Tibial artery (tissue), 4 donors: ENCODE data around the gene PLEKHG4B.

ENCODE experiments used
- DNase-seq, 2 donors: peaks; one replicate each; pipeline ENCODE4 v3.0.0-alpha.2; 2019
- H3K27ac ChIP-seq, 2 donors: fragments of 200-600 bp; sonication (generic) in 1 of 2; 1 replicate in 1 of 2; 2 replicates in 1 of 2; pipeline ENCODE4 v1.5.1; 2018 to 2019; ENCODE audit warnings: mild to moderate bottlenecking in 1 of 2
- H3K27me3 ChIP-seq, 2 donors: fragments of 200-600 bp; sonication (generic) in 1 of 2; one replicate each; pipeline versions ENCODE4 v1.5.1 to v1.6.0; 2016 to 2019
- H3K36me3 ChIP-seq, 3 donors: fragments of 200-600 bp; sonication (generic) in 2 of 3; one replicate each; pipeline ENCODE4 v1.5.1; 2016 to 2019; ENCODE audit warnings: mild to moderate bottlenecking in 2 of 3
- H3K4me1 ChIP-seq, 4 donors: fragments of 200-600 bp; sonication (generic) in 2 of 4; 1 replicate in 3 of 4; 2 replicates in 1 of 4; pipeline ENCODE4 v1.5.1; 2016 to 2019
- H3K4me3 ChIP-seq, 2 donors: fragments of 200-600 bp; sonication (generic) in 1 of 2; 1 replicate in 1 of 2; 2 replicates in 1 of 2; pipeline ENCODE4 v1.5.1; 2018 to 2019; ENCODE audit warnings: mild to moderate bottlenecking in 2 of 2
- H3K9me3 ChIP-seq, 3 donors: fragments of 200-600 bp; sonication (generic) in 1 of 3; one replicate each; pipeline ENCODE4 v1.5.1; 2016 to 2019
- intact Hi-C: fragments of 100-400 bp; cut with DNase I; formaldehyde crosslinking; loops from one replicate; pipeline ENCODE4 v1.15.0; 2023; ENCODE audit warnings: low total_unique reads
- TF ChIP-seq, protein P1 (sequence below), 2 experiments: fragments of 200-600 bp in 1 of 2; fragments of 450-650 bp in 1 of 2; IDR thresholded peaks; one replicate each; pipeline ENCODE4 v1.5.1; 2017 to 2019; ENCODE audit warnings: antibody characterized with exemption in 2 of 2, mild to moderate bottlenecking in 1 of 2, moderate library complexity in 1 of 2

PLEKHG4B gene

DNA sequence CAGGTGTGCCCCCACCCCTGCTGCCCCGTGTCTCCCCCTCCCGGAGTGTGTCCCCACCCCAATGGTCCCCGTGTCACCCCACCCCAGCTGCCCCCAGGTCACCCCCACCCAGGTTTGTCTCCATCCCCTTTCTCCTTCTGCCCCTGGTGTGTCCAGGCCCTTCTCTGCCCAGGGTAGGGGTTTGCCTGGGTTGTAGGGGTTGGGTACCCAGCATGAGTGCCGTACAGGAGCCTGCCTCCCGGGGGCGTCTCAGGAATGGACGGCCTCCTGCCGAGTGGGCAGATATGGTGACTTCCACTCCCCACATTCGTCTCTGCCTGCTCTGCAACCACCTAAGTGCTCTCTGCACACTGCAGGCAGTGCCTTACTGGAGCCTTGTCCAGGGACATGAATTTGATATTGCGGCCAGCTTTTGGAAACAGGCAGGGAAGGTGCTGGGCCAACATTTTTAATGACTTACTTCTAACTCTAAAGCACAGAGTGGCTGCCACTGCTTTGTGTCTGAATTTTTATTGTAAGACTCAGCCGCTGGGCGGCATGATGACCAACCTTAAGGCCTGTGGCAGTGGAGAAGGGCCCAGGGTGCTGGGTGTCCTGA, 106.0 kb downstream of the PLEKHG4B start:
- no peak overlapping the region for H3K27ac ChIP-seq

DNA sequence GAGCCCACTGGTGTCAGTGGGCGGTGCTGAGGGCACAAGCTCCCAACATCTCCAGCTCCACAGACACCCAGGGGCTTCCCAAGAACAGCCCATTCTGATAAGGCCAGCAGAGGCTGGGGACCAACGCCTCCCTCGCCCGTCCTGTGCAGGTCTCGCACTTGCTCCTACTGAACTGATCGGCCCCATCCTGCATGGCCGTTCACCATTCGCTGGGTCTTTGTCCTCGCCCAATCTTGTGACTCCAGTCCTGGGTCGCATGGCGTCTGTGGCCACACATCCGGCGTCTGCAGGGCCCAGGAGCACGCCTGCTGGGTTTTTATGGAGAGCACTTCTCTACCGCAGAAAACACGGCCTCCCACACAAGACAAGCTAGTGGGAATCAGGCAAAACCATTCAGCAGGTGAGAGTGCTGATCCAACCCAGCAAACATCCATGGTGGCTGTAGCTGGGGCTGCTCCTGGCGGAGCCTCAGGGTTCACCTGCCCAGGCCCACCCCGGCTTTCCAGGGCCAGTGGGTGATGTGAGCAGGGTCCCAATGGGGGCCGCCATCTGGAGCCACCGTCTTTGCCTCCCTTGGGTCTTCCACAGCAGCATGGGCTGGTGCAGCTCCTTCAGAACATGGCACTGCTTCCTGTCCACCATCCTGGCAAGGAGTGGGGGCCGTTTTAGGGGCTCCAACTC, 106.7 kb downstream of the PLEKHG4B start:
- H3K36me3 ChIP-seq, result peaks cover 4 to 29% (median 25%) of the 10 kb centered on the region in 3 donors
- H3K27ac ChIP-seq, result no peak overlapping the region
- peak in 1 of 2 donors; percentile 9 for DNase-seq
- no peaks in the 10 kb centered on the region for H3K4me1 ChIP-seq
- no peaks in the 10 kb centered on the region for H3K27me3 ChIP-seq
- no peaks in the 10 kb centered on the region for H3K9me3 ChIP-seq
- intact Hi-C loops, result no loop called here
- H3K4me3 ChIP-seq, result no peak overlapping the region
- TF ChIP-seq, protein P1, sequence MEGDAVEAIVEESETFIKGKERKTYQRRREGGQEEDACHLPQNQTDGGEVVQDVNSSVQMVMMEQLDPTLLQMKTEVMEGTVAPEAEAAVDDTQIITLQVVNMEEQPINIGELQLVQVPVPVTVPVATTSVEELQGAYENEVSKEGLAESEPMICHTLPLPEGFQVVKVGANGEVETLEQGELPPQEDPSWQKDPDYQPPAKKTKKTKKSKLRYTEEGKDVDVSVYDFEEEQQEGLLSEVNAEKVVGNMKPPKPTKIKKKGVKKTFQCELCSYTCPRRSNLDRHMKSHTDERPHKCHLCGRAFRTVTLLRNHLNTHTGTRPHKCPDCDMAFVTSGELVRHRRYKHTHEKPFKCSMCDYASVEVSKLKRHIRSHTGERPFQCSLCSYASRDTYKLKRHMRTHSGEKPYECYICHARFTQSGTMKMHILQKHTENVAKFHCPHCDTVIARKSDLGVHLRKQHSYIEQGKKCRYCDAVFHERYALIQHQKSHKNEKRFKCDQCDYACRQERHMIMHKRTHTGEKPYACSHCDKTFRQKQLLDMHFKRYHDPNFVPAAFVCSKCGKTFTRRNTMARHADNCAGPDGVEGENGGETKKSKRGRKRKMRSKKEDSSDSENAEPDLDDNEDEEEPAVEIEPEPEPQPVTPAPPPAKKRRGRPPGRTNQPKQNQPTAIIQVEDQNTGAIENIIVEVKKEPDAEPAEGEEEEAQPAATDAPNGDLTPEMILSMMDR (IDR thresholded peaks at IDR 0.05), result no peak

More for the DNA sequence above, 106.0 kb downstream of the PLEKHG4B start:
- Histone ChIP-seq H3K4me1 (no peaks in the 10 kb centered on the region), H3K27me3 (no peaks in the 10 kb centered on the region), H3K9me3 (no peaks in the 10 kb centered on the region), H3K36me3 (peaks cover 0 to 22% (median 18%) of the 10 kb centered on the region in 3 donors), H3K4me3 (no peak overlapping the region)
- TF ChIP-seq, protein P1 (IDR thresholded peaks at IDR 0.05), result no peak
- intact Hi-C loops, result no loop called here
- no peak for DNase-seq

- DNase-seq, result no peak
- Histone ChIP-seq H3K36me3 (peaks cover 11 to 36% (median 31%) of the 10 kb centered on the region in 3 donors), H3K9me3 (no peaks in the 10 kb centered on the region), H3K27ac (no peak overlapping the region), H3K4me3 (no peak overlapping the region), H3K4me1 (no peaks in the 10 kb centered on the region), H3K27me3 (no peaks in the 10 kb centered on the region)
- intact Hi-C loops, result no loop called here
- TF ChIP-seq, protein P1 (IDR thresholded peaks at IDR 0.05), result no peak
Measured at GRCh38 chr5:199197-199949, 107.4 kb downstream of the PLEKHG4B start.

DNA sequence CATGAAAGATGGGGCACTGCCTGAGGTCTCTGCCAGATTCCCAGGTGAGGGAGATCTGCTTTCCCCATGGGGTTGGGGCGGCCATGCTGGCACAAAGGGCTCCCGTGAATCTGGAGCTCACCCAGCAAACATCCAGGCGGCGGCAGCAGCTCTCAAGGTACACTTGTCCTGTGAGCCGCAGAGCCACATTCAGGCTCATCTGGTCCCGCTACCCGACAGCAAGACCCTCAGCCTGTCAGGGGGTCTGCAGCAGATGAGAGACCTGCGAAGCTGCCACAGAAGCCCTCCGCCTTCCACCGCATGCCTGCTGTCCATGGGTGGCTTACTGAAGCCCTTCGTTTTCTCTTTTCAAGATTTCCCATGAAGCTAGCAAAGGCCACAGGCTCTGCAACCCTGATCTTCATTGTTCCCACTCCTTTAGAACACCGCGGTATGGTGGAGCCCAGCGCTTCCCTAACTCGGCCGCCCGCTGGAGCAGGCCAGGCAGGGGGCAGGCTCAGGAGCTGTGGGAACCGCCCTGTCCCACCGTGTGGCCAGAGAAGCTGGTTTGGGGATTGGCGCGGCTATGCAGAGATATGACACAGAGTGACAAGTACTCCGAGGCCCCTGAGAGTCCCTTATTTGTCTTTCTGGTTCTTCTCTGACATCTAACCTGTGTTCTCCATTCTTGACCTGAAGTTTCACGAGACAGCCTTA, 108.1 kb downstream of the PLEKHG4B start:
- no peaks in the 10 kb centered on the region for H3K9me3 ChIP-seq
- intact Hi-C loops, result no loop called here
- TF ChIP-seq, protein P1 (IDR thresholded peaks at IDR 0.05), result no peak

DNA sequence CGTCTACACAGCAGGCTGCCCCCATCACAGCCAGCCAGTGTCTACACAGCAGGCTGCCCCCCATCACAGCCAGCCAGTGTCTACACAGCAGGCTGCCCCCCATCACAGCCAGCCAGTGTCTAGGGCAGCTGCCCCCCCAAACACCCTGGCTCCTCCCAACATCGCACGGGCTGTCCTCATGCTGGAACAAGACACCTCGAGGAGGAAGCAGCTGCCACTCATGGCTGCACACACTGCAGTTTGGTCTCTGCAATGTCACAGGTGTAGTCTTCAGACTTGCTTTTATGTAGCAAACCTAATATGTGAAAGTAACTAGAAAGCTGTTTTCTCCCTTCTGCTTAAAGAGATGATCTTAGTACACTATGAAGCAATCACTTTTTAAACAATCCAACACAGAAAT, 109.0 kb downstream of the PLEKHG4B start:
- H3K27me3 ChIP-seq, result no peaks in the 10 kb centered on the region
- H3K36me3 ChIP-seq, result peaks cover 23 to 50% (median 41%) of the 10 kb centered on the region in 3 donors
- no peak overlapping the region for H3K27ac ChIP-seq
- intact Hi-C loops, result no loop called here
- H3K4me1 ChIP-seq, result no peaks in the 10 kb centered on the region
- TF ChIP-seq, protein P1 (IDR thresholded peaks at IDR 0.05), result no peak
- no peak overlapping the region for H3K4me3 ChIP-seq
- no peaks in the 10 kb centered on the region for H3K9me3 ChIP-seq
- DNase-seq, result no peak

More for the DNA sequence above, 108.1 kb downstream of the PLEKHG4B start:
- no peaks in the 10 kb centered on the region for H3K4me1 ChIP-seq
- no peak overlapping the region for H3K27ac ChIP-seq
- no peak overlapping the region for H3K4me3 ChIP-seq
- peaks cover 17 to 41% (median 36%) of the 10 kb centered on the region in 3 donors for H3K36me3 ChIP-seq
- H3K27me3 ChIP-seq, result no peaks in the 10 kb centered on the region
- no peak for DNase-seq
